KMS-11 (cell line): ENCODE results near the gene MAP1LC3A.

Experiments used
- H2AFZ ChIP-seq: fragments of 200-600 bp; sonication (generic); 2 replicates; pipeline ENCODE4 v1.6.1; 2016; ENCODE audit warnings: antibody characterized with exemption, mixed run types, low read depth
- H3K27ac ChIP-seq: fragments of 200-600 bp; sonication (generic); 2 replicates; pipeline ENCODE4 v1.6.1; 2016; ENCODE audit warnings: mild to moderate bottlenecking, mixed run types
- H3K27me3 ChIP-seq: fragments of 200-600 bp; sonication (generic); 2 replicates; pipeline ENCODE4 v1.6.1; 2017; ENCODE audit warnings: mild to moderate bottlenecking, low read depth, mixed run types, moderate library complexity; ENCODE audit not compliant: insufficient read depth
- H3K36me3 ChIP-seq: fragments of 200-600 bp; sonication (generic); 2 replicates; pipeline ENCODE4 v1.6.1; 2017; ENCODE audit warnings: mild to moderate bottlenecking, mixed run types; ENCODE audit not compliant: insufficient read depth
- H3K4me1 ChIP-seq: fragments of 200-600 bp; sonication (generic); 2 replicates; pipeline ENCODE4 v1.6.1; 2016; ENCODE audit warnings: mild to moderate bottlenecking, low read depth, mixed run types; ENCODE audit not compliant: poor library complexity, severe bottlenecking
- H3K4me2 ChIP-seq: fragments of 200-600 bp; sonication (generic); 2 replicates; pipeline ENCODE4 v1.7.0; 2016; ENCODE audit warnings: mild to moderate bottlenecking, mixed run types
- H3K4me3 ChIP-seq: fragments of 200-600 bp; sonication (generic); IDR thresholded peaks from 2 replicates; pipeline ENCODE4 v1.6.1; 2017; ENCODE audit warnings: low read depth, low read length, mixed read lengths; ENCODE audit not compliant: insufficient read depth
- H3K79me2 ChIP-seq: fragments of 200-600 bp; sonication (generic); 2 replicates; pipeline ENCODE4 v1.6.1; 2016; ENCODE audit warnings: low read depth, mixed run types; ENCODE audit not compliant: insufficient read depth
- H3K9ac ChIP-seq: fragments of 200-600 bp; sonication (generic); 2 replicates; pipeline ENCODE4 v1.6.1; 2016; ENCODE audit warnings: mild to moderate bottlenecking, mixed run types
- H4K20me1 ChIP-seq: fragments of 200-600 bp; sonication (generic); 2 replicates; pipeline ENCODE4 v1.6.1; 2016; ENCODE audit warnings: mild to moderate bottlenecking, mixed run types; ENCODE audit not compliant: insufficient read depth
- TF ChIP-seq, protein P1 (sequence below): fragments of 200-600 bp; sonication (generic); conservative IDR thresholded peaks from 2 replicates; pipeline ENCODE4 v1.6.1; 2017; ENCODE audit warnings: low read depth, mild to moderate bottlenecking, antibody characterized with exemption, low read length, moderate library complexity, mixed read lengths

Gene MAP1LC3A

GRCh38 chr20:34585019-34585418, 26.5 kb downstream of the MAP1LC3A start:
- H2AFZ ChIP-seq = no peak overlapping the region
- peaks cover 30% of the 10 kb centered on the region for H3K4me1 ChIP-seq
- H3K36me3 ChIP-seq = no peaks in the 10 kb centered on the region
- TF ChIP-seq, protein P1, sequence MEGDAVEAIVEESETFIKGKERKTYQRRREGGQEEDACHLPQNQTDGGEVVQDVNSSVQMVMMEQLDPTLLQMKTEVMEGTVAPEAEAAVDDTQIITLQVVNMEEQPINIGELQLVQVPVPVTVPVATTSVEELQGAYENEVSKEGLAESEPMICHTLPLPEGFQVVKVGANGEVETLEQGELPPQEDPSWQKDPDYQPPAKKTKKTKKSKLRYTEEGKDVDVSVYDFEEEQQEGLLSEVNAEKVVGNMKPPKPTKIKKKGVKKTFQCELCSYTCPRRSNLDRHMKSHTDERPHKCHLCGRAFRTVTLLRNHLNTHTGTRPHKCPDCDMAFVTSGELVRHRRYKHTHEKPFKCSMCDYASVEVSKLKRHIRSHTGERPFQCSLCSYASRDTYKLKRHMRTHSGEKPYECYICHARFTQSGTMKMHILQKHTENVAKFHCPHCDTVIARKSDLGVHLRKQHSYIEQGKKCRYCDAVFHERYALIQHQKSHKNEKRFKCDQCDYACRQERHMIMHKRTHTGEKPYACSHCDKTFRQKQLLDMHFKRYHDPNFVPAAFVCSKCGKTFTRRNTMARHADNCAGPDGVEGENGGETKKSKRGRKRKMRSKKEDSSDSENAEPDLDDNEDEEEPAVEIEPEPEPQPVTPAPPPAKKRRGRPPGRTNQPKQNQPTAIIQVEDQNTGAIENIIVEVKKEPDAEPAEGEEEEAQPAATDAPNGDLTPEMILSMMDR = no peak
- no peak overlapping the region for H3K4me3 ChIP-seq
- H3K27me3 ChIP-seq = no peaks in the 10 kb centered on the region
- H3K79me2 ChIP-seq = no peaks in the 10 kb centered on the region
- no peak overlapping the region for H3K27ac ChIP-seq
- no peak overlapping the region for H3K9ac ChIP-seq
- H3K4me2 ChIP-seq = no peak overlapping the region
- no peaks in the 10 kb centered on the region for H4K20me1 ChIP-seq

DNA sequence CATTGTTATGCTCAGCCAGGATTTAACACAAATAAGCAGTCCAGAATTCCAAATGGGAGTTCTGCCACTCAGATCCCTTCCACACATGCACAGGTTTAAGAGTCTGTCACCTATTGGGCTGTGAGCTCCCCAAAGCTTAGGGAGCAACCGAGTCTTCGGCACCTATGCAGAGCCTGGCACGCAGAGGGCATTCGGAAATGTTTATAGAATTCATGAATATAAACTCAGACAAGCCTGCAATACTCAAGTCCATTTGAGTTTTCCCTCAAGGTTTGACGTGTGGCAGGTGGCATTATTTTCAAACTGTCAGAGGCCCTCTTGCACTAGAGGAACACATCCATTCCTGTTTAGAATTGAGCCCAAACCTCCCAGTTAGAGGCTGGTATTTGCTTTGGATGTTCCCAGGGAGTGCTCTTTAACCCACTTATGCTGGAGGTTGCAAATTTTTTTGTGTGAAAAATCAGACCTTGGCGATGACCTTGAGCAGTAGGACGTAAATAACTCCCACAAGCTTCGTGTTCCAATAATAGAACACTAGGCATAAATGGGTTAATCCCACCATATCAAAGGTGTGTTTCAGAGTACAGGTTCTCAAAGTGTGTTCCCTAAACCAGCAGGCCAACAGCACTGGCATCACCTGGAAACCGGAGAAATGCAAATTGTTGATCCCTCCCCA, 28.1 kb downstream of the MAP1LC3A start:
- peaks cover 16% of the 10 kb centered on the region for H3K4me1 ChIP-seq
- no peak overlapping the region for H3K4me3 ChIP-seq
- no peaks in the 10 kb centered on the region for H4K20me1 ChIP-seq
- TF ChIP-seq, protein P1 = no peak
- no peaks in the 10 kb centered on the region for H3K79me2 ChIP-seq
- H3K27me3 ChIP-seq = no peaks in the 10 kb centered on the region
- H2AFZ ChIP-seq = no peak overlapping the region
- no peak overlapping the region for H3K27ac ChIP-seq
- no peaks in the 10 kb centered on the region for H3K36me3 ChIP-seq
- H3K9ac ChIP-seq = no peak overlapping the region
- no peak overlapping the region for H3K4me2 ChIP-seq

- Histone ChIP-seq H3K27me3 (no peaks in the 10 kb centered on the region), H3K79me2 (no peaks in the 10 kb centered on the region), H2AFZ (no peak overlapping the region), H3K27ac (no peak overlapping the region), H3K4me1 (peaks cover 5% of the 10 kb centered on the region), H3K4me2 (no peak overlapping the region), H3K36me3 (no peaks in the 10 kb centered on the region), H3K9ac (no peak overlapping the region), H4K20me1 (no peaks in the 10 kb centered on the region), H3K4me3 (no peak overlapping the region)
- TF ChIP-seq, protein P1 = no peak
These were observed 37.1 kb downstream of the MAP1LC3A start for GRCh38 chr20:34595377-34596184.

DNA sequence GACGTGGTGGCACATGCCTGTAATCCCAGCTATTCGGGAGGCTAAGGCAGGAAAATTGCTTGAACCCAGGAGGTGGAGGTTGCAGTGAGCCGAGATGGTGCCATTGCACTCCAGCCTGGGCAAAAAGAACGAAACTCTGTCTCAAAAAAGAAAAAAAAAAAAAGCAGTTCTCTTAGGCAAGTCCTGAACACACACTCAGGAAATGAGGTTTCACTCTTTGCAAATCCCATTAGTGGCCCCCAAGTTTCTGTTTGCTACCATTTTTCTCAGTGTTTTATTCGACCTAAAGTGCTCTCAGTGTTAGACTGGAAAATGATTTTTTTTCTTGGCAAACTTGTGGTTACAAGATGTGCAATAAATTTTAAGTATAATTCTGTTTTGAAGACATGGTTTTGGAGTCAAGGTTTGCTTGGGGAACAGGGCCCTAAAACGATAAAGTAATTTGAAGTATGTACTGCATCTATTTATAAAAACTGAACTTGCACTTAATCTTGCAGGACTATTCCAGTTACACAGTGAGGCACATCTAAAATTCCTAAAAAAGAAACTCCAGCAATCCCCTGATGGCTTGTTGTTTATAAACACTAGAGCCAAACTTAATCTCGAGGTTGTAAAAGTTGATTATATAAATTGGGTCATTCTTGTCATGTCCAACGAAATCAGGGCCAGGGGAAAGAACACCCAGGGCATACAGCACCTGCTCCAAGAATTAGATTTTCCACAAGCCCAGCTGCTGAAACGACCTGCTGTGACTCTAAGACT, 42.6 kb downstream of the MAP1LC3A start:
- no peaks in the 10 kb centered on the region for H4K20me1 ChIP-seq
- H3K36me3 ChIP-seq = no peaks in the 10 kb centered on the region
- TF ChIP-seq, protein P1 = no peak
- no peak overlapping the region; the same call in 1 of the 2 replicates for H3K4me2 ChIP-seq
- peaks cover 21% of the 10 kb centered on the region for H3K4me1 ChIP-seq
- no peaks in the 10 kb centered on the region for H3K27me3 ChIP-seq
- H3K9ac ChIP-seq = no peak overlapping the region
- no peak overlapping the region for H3K27ac ChIP-seq
- no peaks in the 10 kb centered on the region for H3K79me2 ChIP-seq
- H3K4me3 ChIP-seq = no peak overlapping the region
- no peak overlapping the region for H2AFZ ChIP-seq
